Activated CD4-positive, alpha-beta T cell treated with anti-CD3 and anti-CD28 coated beads, Interleukin-2, amount 10 ng/mL, durations not matched to agents 7 days and 5 days (primary cell): ENCODE data around the gene MYB. TPM values are rescaled to one million over a fixed set of nuclear protein-coding genes. Genes with fewer than 3 reads are reported as not detected.

Experiments used
- CTCF ChIA-PET: fragments of 350-600 bp; sonication (Branson Sonifier 250); formaldehyde crosslinking; loops from one replicate; lab custom pipeline; 2021; ENCODE audit warnings: antibody characterized with exemption; lab: Charles Lee
- POLR2A ChIA-PET: fragments of 350-600 bp; sonication (Branson Sonifier 250); formaldehyde crosslinking; loops from one replicate; lab custom pipeline; 2021; ENCODE audit warnings: antibody characterized with exemption; lab: Charles Lee
- DNase-seq: peaks from one replicate; pipeline ENCODE4 v3.0.0-alpha.2; 2020
- H3K27ac Mint-ChIP-seq: one replicate; pipeline ENCODE4 v1.8.0; 2021; ENCODE audit warnings: mild to moderate bottlenecking, moderate library complexity, mixed read lengths
- H3K27me3 Mint-ChIP-seq: one replicate; pipeline ENCODE4 v1.8.0; 2021; ENCODE audit warnings: mixed read lengths
- H3K36me3 Mint-ChIP-seq: one replicate; pipeline ENCODE4 v1.8.0; 2021; ENCODE audit warnings: low read depth, mixed read lengths
- H3K4me1 Mint-ChIP-seq: one replicate; pipeline ENCODE4 v1.8.0; 2021; ENCODE audit warnings: mixed read lengths
- H3K4me3 Mint-ChIP-seq: one replicate; pipeline ENCODE4 v1.8.0; 2021; ENCODE audit warnings: mild to moderate bottlenecking, moderate library complexity, mixed read lengths
- H3K9me3 Mint-ChIP-seq: one replicate; pipeline ENCODE4 v1.8.0; 2021; ENCODE audit warnings: mixed read lengths
- total RNA-seq, 2 experiments: library from RNA; stranded (reverse); gene quantifications; one replicate each; pipeline ENCODE4 v1.2.3, GENCODE V29; 2021

MYB gene
- total RNA-seq, 2 experiments from 2014 or later: 12.6 to 13.5 TPM

DNA sequence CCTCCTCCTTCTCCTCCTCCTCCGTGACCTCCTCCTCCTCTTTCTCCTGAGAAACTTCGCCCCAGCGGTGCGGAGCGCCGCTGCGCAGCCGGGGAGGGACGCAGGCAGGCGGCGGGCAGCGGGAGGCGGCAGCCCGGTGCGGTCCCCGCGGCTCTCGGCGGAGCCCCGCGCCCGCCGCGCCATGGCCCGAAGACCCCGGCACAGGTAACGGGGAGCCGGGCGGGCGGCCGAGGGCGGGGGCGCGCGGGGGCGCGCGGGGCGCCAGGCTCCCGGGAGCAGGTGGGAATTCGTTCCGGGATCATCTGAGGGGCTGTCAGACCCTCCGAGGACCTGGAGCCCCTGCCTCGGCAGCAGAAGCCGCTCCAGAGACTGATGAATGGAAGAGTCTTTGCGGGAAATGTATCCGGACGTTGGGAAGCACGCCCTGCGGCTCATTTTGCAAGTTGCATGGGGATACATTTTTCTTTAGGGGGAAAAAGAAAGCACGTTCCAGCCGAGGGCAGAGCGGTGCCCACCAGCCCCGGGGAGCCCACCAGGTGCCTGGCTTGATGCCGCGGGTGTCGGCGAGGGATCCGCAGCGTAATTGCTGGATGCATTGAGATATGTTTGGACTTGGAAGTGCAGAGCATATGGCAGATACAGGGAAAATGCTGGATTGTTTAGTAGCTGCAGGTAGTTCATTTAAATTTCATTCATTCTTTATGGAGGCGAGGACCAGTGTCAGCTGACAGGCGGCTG is 394 bp downstream of the MYB start:
- H3K9me3 Mint-ChIP-seq: no peaks in the 10 kb centered on the region
- peaks cover 11% of the 10 kb centered on the region for H3K36me3 Mint-ChIP-seq
- no peaks in the 10 kb centered on the region for H3K27me3 Mint-ChIP-seq
- no peak for DNase-seq
- H3K27ac Mint-ChIP-seq: peak overlapping the region; percentile 89
- peak overlapping the region; percentile 83 for H3K4me3 Mint-ChIP-seq
- ChIA-PET CTCF (interaction anchor here (1.0 to 2.9 kb wide), 5 partner anchors 25 to 142 kb away, joined by 3 to 18 read pairs (median 7); no protein-coding TSS in a partner anchor), POLR2A (interaction anchor here (0.6 to 1.4 kb wide), 6 partner anchors 37 to 506 kb away, joined by 3 to 5 read pairs (median 4); partner anchors contain the start of gene HBS1L)
- peaks cover 36% of the 10 kb centered on the region for H3K4me1 Mint-ChIP-seq

DNA sequence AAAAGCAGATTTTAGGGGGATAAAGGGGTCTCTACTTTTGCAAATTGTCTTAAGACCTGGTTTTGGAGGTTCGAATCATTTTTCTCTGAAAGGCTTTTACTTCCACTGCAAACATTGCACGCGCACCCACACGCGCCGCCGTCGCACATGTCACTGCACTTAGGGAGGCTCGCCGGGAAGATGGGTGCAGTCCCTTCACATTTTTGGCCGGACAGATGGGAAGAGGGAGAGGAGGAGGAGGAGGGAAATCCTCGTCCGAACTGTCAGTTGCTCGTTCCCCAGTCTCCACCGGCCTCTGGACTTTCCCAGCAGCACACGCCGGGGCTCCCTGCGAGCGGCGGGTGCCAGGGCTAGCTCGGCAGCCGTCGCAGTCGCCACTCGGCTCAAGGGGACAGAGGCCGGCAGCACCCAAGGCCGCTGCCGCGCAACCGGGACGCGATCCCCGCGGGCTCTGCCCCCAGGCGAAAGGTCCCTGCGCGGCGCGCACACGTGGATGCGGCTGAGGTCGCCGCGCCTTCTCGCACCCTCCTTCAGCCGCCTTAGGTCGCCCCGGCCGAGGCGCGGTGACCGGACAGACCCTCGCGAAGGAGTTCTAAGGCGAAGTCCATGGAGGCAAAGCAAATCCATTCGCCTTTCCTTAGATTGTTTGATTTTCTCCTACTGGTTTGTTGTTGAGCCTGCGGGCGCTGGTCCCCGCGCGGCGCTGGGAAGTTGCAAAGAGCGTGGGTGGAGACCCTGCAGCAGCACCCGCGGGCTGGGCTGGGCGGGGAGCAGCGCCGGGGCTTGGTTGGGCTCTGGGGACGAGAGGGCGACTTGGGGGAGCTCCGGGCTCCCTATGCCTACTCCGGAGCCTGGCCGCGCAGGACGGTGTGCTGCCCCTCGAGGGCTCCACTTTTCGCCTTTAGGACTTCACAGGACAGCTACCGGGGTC is 1.2 kb downstream of the MYB start:
- Mint-ChIP-seq H3K27me3 (no peaks in the 10 kb centered on the region), H3K36me3 (peaks cover 18% of the 10 kb centered on the region), H3K27ac (peak overlapping the region; percentile 89), H3K4me3 (peak overlapping the region; percentile 83), H3K4me1 (peaks cover 31% of the 10 kb centered on the region), H3K9me3 (no peaks in the 10 kb centered on the region)
- peak; percentile 35 for DNase-seq
- ChIA-PET CTCF (interaction anchor here (0.9 to 2.9 kb wide), 10 partner anchors 8 to 95 kb away, joined by 3 to 20 read pairs (median 5); no protein-coding TSS in a partner anchor), POLR2A (interaction anchor here (0.6 kb wide), 1 partner anchor 507 kb away, joined by 3 read pairs; no protein-coding TSS in a partner anchor)

DNA sequence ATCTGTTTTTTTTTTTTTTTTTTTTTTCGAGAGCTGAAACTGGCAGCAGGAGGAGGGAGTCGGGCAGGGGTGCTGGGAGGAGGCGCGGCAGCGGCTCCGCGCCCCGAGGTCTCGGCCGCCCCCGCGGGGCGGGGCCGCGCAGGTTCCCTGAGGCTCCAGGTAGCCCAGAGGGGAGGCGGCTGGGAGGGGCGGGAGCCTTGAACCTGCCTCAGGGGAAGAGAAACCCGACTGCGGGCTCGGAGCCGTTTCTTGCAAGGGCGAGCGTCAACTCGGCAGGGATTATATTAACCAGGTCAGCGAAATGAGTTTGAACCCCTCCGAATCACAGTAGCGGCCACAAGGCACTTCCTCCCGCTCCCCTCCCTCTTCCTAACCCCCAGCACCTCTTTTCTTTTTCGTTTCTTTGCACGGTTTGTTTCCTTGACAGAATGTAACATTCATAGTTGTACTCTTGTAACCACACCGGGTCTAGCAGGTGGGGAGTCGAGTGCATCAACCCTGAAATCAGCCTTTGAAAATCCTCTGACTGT is 2.0 kb downstream of the MYB start:
- Mint-ChIP-seq H3K36me3 (peaks cover 23% of the 10 kb centered on the region), H3K4me3 (peak overlapping the region; percentile 83), H3K27me3 (no peaks in the 10 kb centered on the region), H3K9me3 (no peaks in the 10 kb centered on the region), H3K27ac (peak overlapping the region; percentile 91), H3K4me1 (peaks cover 34% of the 10 kb centered on the region)
- POLR2A ChIA-PET: interaction anchor here (1.0 to 1.1 kb wide), 2 partner anchors 20 to 95 kb away, joined by 3 to 7 read pairs; no protein-coding TSS in a partner anchor
- peak; percentile 72 for DNase-seq
- CTCF ChIA-PET: interaction anchor here (0.7 to 2.9 kb wide), 23 partner anchors 9 to 132 kb away, joined by 3 to 42 read pairs (median 5); no protein-coding TSS in a partner anchor

DNA sequence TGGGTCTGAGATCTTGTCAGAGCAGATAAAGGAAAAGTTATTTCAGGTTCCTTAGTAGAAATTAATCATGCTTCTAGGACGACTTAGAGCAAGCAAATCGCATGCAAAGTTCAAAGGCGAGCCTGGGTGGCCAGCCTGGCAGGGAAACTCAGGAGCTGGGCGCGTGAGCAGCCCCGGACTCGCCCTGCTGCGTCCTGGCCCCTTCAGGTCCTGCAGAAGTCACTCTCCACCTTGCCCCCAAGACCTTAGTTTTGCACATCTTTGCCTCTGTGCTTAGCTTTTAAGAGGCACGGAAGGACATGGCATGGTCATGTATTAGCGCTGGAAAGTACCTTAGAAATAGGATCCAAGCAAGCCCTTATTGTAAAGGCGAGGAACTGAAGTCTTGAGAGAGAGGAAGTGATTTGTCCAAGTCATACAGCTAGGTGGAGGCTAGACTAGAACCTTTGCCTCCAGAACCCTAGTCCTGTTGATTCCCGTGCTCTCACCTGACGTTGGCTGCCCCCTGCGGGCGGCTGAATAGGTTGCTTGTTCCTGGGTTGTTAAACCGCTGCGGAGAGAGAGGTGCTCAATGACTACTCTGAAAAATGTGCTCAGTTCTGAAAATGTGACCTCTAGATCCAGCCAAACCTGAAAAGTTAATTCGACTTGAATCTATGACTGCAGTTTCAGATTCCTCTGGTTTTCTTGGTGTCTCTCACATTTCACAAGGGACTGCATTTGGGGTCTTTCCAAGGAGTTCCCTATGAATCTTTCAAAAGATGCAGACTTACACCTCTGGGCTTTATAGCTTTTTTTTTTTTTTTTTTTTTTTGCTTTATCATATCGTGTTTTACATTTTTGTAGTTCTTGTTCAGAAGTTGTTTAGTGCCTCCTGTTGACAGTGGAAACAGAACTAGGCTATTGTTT is 2.7 kb downstream of the MYB start:
- peak; percentile 88 for DNase-seq
- Mint-ChIP-seq H3K9me3 (no peaks in the 10 kb centered on the region), H3K27ac (peak overlapping the region; percentile 91), H3K36me3 (peaks cover 27% of the 10 kb centered on the region), H3K27me3 (no peaks in the 10 kb centered on the region), H3K4me3 (peak overlapping the region; percentile 83), H3K4me1 (peaks cover 38% of the 10 kb centered on the region)
- ChIA-PET POLR2A (interaction anchor here (1.0 to 1.3 kb wide), 3 partner anchors 21 to 96 kb away, joined by 3 to 7 read pairs (median 5); no protein-coding TSS in a partner anchor), CTCF (interaction anchor here (0.7 to 2.9 kb wide), 27 partner anchors 9 to 142 kb away, joined by 3 to 42 read pairs (median 4); no protein-coding TSS in a partner anchor)

DNA sequence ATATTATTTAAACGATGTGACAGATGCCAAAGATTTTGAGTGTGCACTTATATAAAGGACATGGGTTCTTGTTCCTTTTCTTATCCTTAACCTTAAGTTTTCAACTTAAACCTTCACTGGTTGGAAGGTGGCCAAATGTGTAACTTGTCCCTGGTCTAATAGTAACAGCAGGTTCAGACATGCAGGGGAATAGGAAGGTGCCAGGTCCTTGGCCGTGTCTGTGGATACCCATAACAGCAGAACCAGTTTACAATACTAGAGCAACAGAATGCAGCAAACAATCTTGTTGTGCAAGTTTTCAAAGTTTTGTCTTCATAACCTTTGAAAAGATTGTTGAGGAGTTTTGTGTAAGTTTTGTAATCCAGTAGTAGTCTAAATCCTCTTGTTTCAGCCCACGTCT is 4.4 kb downstream of the MYB start:
- no peak overlapping the region for H3K4me3 Mint-ChIP-seq
- POLR2A ChIA-PET: no interaction called here
- no peaks in the 10 kb centered on the region for H3K27me3 Mint-ChIP-seq
- H3K36me3 Mint-ChIP-seq: peaks cover 41% of the 10 kb centered on the region
- peaks cover 43% of the 10 kb centered on the region for H3K4me1 Mint-ChIP-seq
- CTCF ChIA-PET: interaction anchor here (1.3 to 2.3 kb wide), 2 partner anchors 43 to 59 kb away, joined by 4 to 42 read pairs; no protein-coding TSS in a partner anchor
- no peaks in the 10 kb centered on the region for H3K9me3 Mint-ChIP-seq
- DNase-seq: no peak
- no peak overlapping the region for H3K27ac Mint-ChIP-seq

DNA sequence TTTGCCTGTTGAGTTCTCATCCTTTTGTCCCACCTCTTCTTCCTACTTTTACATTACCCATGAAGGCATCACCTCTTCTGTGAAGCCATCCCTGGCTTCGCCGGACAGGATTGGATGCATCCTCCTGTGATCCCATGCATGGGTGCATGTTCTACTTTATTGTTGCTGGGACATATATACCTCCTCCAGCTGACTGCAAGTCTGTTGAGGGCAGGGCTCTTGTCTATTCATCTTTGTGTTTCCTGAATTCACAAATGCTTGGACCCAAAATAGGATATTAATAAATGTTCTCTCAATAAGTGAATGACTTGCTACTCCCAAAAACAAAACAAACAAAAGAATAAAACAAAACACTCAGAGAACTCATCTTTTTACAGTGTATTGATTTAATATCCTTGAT is 5.1 kb downstream of the MYB start:
- CTCF ChIA-PET: interaction anchor here (0.6 to 0.9 kb wide), 2 partner anchors 14 to 70 kb away, joined by 3 to 6 read pairs; no protein-coding TSS in a partner anchor

DNA sequence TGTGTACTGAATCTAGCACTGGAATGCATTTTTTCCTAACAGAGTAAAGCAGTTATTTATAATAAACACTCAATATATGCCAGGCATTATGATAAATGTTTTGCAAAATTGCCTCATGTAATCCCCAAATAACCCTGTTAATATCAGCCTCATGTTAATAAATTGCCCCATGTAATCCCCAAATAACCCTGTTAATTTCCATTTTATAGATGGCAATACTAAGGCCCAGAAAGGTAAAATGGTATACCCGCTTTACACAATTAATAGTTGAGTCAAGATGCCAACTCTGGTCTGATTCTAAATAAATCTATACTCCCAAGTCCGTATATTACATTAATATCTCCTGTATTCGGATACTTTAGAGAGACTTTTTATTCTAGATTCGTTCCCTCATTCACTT is 6.3 kb downstream of the MYB start:
- Mint-ChIP-seq H3K27ac (no peak overlapping the region), H3K4me1 (peaks cover 43% of the 10 kb centered on the region), H3K9me3 (no peaks in the 10 kb centered on the region), H3K36me3 (peaks cover 51% of the 10 kb centered on the region), H3K4me3 (no peak overlapping the region), H3K27me3 (no peaks in the 10 kb centered on the region)
- DNase-seq: no peak
- ChIA-PET POLR2A (no interaction called here), CTCF (interaction anchor here (0.8 to 1.2 kb wide), 3 partner anchors 29 to 146 kb away, joined by 3 to 4 read pairs (median 3); partner anchors contain the start of gene HBS1L)

More for the DNA sequence above, 5.1 kb downstream of the MYB start:
- DNase-seq: no peak
- POLR2A ChIA-PET: no interaction called here
- H3K9me3 Mint-ChIP-seq: no peaks in the 10 kb centered on the region
- H3K27ac Mint-ChIP-seq: no peak overlapping the region
- H3K4me3 Mint-ChIP-seq: peak overlapping the region; percentile 14
- H3K27me3 Mint-ChIP-seq: no peaks in the 10 kb centered on the region
- peaks cover 43% of the 10 kb centered on the region for H3K4me1 Mint-ChIP-seq
- peaks cover 41% of the 10 kb centered on the region for H3K36me3 Mint-ChIP-seq

DNA sequence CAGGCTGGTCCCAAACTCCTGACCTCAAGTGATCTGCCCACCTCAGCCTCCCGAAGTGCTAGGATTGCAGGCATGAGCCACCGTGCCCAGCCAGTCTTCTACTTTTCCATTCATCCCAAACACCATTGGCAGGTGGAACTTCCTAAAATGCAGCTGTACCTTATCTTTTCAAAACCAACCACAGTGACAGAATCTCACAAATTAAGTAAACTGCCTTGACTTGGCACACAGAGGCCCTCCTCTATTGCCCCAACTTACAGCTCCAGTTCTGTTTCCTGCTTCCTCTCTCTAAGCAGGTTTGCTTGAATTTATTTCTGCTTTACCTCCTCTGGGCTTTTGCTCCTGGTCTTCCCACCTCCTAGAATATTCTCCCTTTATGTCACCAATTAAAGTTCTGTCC is 7.6 kb downstream of the MYB start:
- ChIA-PET POLR2A (no interaction called here), CTCF (interaction anchor here (1.4 kb wide), 1 partner anchor 21 kb away, joined by 3 read pairs; no protein-coding TSS in a partner anchor)
- Mint-ChIP-seq H3K4me3 (no peak overlapping the region), H3K9me3 (no peaks in the 10 kb centered on the region), H3K27ac (peak overlapping the region; percentile 43), H3K36me3 (peaks cover 60% of the 10 kb centered on the region), H3K27me3 (no peaks in the 10 kb centered on the region), H3K4me1 (peaks cover 44% of the 10 kb centered on the region)
- DNase-seq: no peak

DNA sequence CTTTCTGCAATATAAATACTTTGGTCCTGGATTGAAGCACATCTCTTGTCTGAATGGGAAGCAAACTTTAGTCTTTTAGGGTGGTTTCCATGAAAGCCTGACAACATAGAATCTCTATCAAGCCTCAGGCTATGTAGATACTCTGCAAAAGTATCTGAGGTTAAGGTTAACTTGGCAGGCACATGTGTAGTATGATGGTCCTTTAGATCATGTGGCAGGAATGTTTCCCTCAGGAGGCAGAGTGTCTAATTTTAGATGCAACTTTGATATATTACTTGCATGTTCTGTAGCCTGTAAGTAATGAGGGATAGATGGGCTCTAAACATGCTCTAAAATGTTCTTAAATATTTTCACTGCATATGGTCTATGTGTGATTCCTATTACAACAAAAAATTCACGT is 8.2 kb downstream of the MYB start:
- Mint-ChIP-seq H3K27me3 (no peaks in the 10 kb centered on the region), H3K4me1 (peaks cover 44% of the 10 kb centered on the region), H3K9me3 (no peaks in the 10 kb centered on the region), H3K4me3 (no peak overlapping the region), H3K36me3 (peaks cover 67% of the 10 kb centered on the region), H3K27ac (no peak overlapping the region)
- no peak for DNase-seq
- ChIA-PET CTCF (interaction anchor here (1.2 to 1.6 kb wide), 3 partner anchors 16 to 155 kb away, joined by 3 to 5 read pairs (median 3); no protein-coding TSS in a partner anchor), POLR2A (no interaction called here)

DNA sequence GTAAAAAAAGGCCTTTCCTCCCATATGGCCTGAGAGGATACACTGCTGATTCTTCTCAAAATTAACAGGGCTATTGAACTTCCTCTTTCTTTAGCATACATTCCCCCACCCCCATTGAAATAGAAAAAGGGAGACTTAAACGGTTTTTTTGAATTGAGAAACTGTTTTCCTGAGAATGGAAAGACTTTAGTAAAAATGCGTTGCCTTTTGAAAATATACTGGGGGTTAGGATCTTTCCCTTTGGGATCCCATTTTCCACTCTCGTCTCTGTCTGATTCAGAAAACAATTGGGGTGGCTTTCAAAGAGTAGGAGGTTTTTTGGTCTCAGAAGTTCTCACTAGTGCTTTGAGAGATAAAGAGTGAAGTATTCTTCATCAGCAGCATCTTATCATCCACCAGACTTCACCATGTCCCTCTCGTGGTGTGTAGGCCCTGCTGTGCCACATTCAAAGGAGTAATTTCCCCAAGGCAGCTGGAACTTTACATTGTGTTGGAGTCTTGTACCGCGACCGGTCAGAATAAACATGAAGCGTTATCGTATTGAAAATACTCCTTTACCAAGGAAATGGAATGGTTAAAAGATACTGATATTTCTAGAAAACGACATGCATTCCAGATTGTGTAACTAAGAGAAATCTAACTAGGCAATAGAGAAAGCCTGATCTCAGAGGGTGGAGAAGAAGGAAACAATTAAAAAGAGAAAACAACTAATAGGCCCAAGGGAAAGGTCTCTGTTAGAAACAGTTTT is 10.6 kb downstream of the MYB start:
- no peak for DNase-seq
- ChIA-PET CTCF (interaction anchor here (1.2 to 1.3 kb wide), 3 partner anchors 10 to 50 kb away, joined by 3 to 5 read pairs (median 5); no protein-coding TSS in a partner anchor), POLR2A (no interaction called here)
- no peak overlapping the region for H3K27ac Mint-ChIP-seq
- H3K4me3 Mint-ChIP-seq: no peak overlapping the region
- H3K4me1 Mint-ChIP-seq: peaks cover 45% of the 10 kb centered on the region
- H3K9me3 Mint-ChIP-seq: no peaks in the 10 kb centered on the region
- H3K27me3 Mint-ChIP-seq: no peaks in the 10 kb centered on the region
- peaks cover 68% of the 10 kb centered on the region for H3K36me3 Mint-ChIP-seq
